HCT116 (cell line): ENCODE measurements around the gene SLC44A2. TPM values are rescaled to one million over a fixed set of nuclear protein-coding genes. Genes with fewer than 3 reads are reported as not detected.

Source experiments
- ATAC-seq: fragments of 200-7000 bp; cut with Tn5 transposase; 2 replicates; pipeline ENCODE4 v1.9.1; 2020; ENCODE audit warnings: mild to moderate bottlenecking, moderate library complexity
- BruUV-seq: library from RNA; stranded (reverse); fragments of 400-500 nt; replicated peaks from 2 replicates; lab custom pipeline; 2021; lab: Mats Ljungman, UMichigan
- CTCF ChIA-PET: fragments of 300-600 bp; sonication (Branson Sonifier 250); formaldehyde crosslinking; loops from one replicate; lab custom pipeline; 2021; ENCODE audit warnings: antibody characterized with exemption; lab: Charles Lee
- POLR2A ChIA-PET: fragments of 300-600, 350-600 bp; sonication (Branson Sonifier 250); formaldehyde crosslinking; loops from one replicate; lab custom pipeline; 2021; ENCODE audit warnings: antibody characterized with exemption; lab: Charles Lee
- RAD21 ChIA-PET, 2 experiments: fragments of 300-600 bp; sonication (Branson Sonifier 250); formaldehyde crosslinking; loops; one replicate each; lab custom pipeline; 2023; ENCODE audit warnings: low total read pairs in 2 of 2; ENCODE audit not compliant: uncharacterized antibody in 2 of 2, unreplicated experiment in 2 of 2, low non-redundant PET in 1 of 2; lab: Charles Lee
- DNase-seq: peaks from one replicate; pipeline ENCODE4 v3.0.0-alpha.2; 2010; ENCODE audit warnings: low read depth, low spot score
- H2AFZ ChIP-seq: fragments of 200-600 bp; shearing (Covaris generic), sonication (generic); 2 replicates; pipeline ENCODE4 v1.6.1; 2017; ENCODE audit warnings: low read depth, mixed run types, mixed read lengths, antibody characterized with exemption, low read length; ENCODE audit not compliant: poor library complexity, severe bottlenecking
- H3K27ac ChIP-seq: 2 replicates; pipeline ENCODE4 v1.5.1; 2012; ENCODE audit warnings: low read depth, low read length
- H3K27me3 ChIP-seq: fragments of 200-600 bp; sonication (generic); 2 replicates; pipeline ENCODE4 v1.6.1; 2016; ENCODE audit warnings: mixed run types, low read length, mixed read lengths; ENCODE audit not compliant: insufficient read depth
- H3K36me3 ChIP-seq, 2 experiments: fragments of 200-500 bp in 1 of 2; fragments of 200-600 bp in 1 of 2; sonication (Bioruptor generic) in 1 of 2; sonication (generic) in 1 of 2; 2 replicates each; pipeline versions ENCODE4 v1.5.1 to v1.6.1; 2014 to 2016; ENCODE audit warnings: low read length in 2 of 2, inconsistent platforms in 1 of 2, mixed read lengths in 1 of 2, mixed run types in 1 of 2; ENCODE audit not compliant: insufficient read depth in 2 of 2, control insufficient read depth in 1 of 2
- H3K4me1 ChIP-seq, 2 experiments: fragments of 200-600 bp in 1 of 2; sonication (generic) in 1 of 2; 2 replicates each; pipeline versions ENCODE4 v1.5.1 to v1.6.1; 2012 to 2017; ENCODE audit warnings: low read length in 2 of 2, inconsistent platforms in 1 of 2, mild to moderate bottlenecking in 1 of 2, mixed read lengths in 1 of 2, mixed run types in 1 of 2, moderate library complexity in 1 of 2; ENCODE audit not compliant: insufficient read depth in 2 of 2, control insufficient read depth in 1 of 2
- H3K4me2 ChIP-seq: fragments of 200-600 bp; sonication (generic); 2 replicates; pipeline ENCODE4 v1.6.1; 2017; ENCODE audit warnings: mixed run types, low read length, mixed read lengths
- H3K4me3 ChIP-seq, 2 experiments: fragments of 200-600 bp in 1 of 2; sonication (generic) in 1 of 2; replicated peaks in 1 of 2; 2 replicates each; pipeline ENCODE4 v1.5.1; 2011 to 2016; ENCODE audit warnings: low read length in 2 of 2, control low read depth in 1 of 2, low read depth in 1 of 2, mild to moderate bottlenecking in 1 of 2, mixed read lengths in 1 of 2, mixed run types in 1 of 2
- H3K79me2 ChIP-seq: fragments of 200-600 bp; sonication (generic); 2 replicates; pipeline ENCODE4 v1.6.1; 2017; ENCODE audit warnings: mild to moderate bottlenecking, mixed run types, low read length, moderate library complexity, mixed read lengths; ENCODE audit not compliant: insufficient read depth
- H3K9ac ChIP-seq: fragments of 200-600 bp; sonication (generic); 2 replicates; pipeline ENCODE4 v1.6.1; 2016; ENCODE audit warnings: low read length, mixed read lengths
- H3K9me2 ChIP-seq: fragments of 200-600 bp; sonication (generic), shearing (Covaris generic); 2 replicates; pipeline ENCODE4 v1.6.1; 2017; ENCODE audit warnings: mixed run types, mild to moderate bottlenecking, moderate library complexity; ENCODE audit not compliant: insufficient read depth
- H3K9me3 ChIP-seq, 2 experiments: fragments of 200-500 bp in 1 of 2; fragments of 200-600 bp in 1 of 2; sonication (Bioruptor generic) in 1 of 2; sonication (generic) in 1 of 2; 2 replicates each; pipeline ENCODE4 v1.6.1; 2014 to 2017; ENCODE audit warnings: low read length in 2 of 2, mixed read lengths in 2 of 2, inconsistent platforms in 1 of 2, low read depth in 1 of 2, mild to moderate bottlenecking in 1 of 2, mixed run types in 1 of 2, moderate library complexity in 1 of 2; ENCODE audit not compliant: control insufficient read depth in 1 of 2, insufficient read depth in 1 of 2
- H4K20me1 ChIP-seq: fragments of 200-600 bp; sonication (generic), shearing (Covaris generic); 2 replicates; pipeline ENCODE4 v1.6.1; 2017; ENCODE audit warnings: mixed run types, mild to moderate bottlenecking, moderate library complexity; ENCODE audit not compliant: insufficient read depth
- CBX3 ChIP-seq: IDR thresholded peaks from 2 replicates; pipeline ENCODE4 v1.6.1; 2012; ENCODE audit warnings: low read depth
- ELF1 ChIP-seq: IDR thresholded peaks from 2 replicates; pipeline ENCODE4 v1.6.1; 2012; ENCODE audit warnings: low read depth, borderline replicate concordance
- EZH2 ChIP-seq: fragments of 200-600 bp; sonication (generic); IDR thresholded peaks from 2 replicates; pipeline ENCODE4 v1.6.1; 2017; ENCODE audit warnings: antibody characterized with exemption, mixed run types
- FOSL1 ChIP-seq: IDR thresholded peaks from 2 replicates; pipeline ENCODE4 v1.6.1; 2012; ENCODE audit warnings: low read depth
- JUND ChIP-seq: IDR thresholded peaks from 2 replicates; pipeline ENCODE4 v1.6.1; 2012
- POLR2A ChIP-seq: IDR thresholded peaks from 2 replicates; pipeline ENCODE4 v1.7.0; 2011; ENCODE audit warnings: borderline replicate concordance; ENCODE audit not compliant: insufficient read depth, insufficient read length; ENCODE audit errors: extremely low read depth
- SIN3A ChIP-seq: IDR thresholded peaks from 2 replicates; pipeline ENCODE4 v1.6.1; 2012; ENCODE audit warnings: low read depth
- SRF ChIP-seq: IDR thresholded peaks from 2 replicates; pipeline ENCODE4 v1.6.1; 2012; ENCODE audit warnings: low read depth
- TCF7L2 ChIP-seq: IDR thresholded peaks from 2 replicates; pipeline ENCODE4 v1.7.0; 2011; ENCODE audit warnings: borderline replicate concordance, inconsistent platforms; ENCODE audit not compliant: insufficient read depth, insufficient read length; ENCODE audit errors: extremely low read depth
- YY1 ChIP-seq: IDR thresholded peaks from 2 replicates; pipeline ENCODE4 v1.6.1; 2011; ENCODE audit warnings: low read length, low read depth, moderate library complexity, mild to moderate bottlenecking; ENCODE audit not compliant: insufficient replicate concordance; ENCODE audit errors: extremely low read depth
- ZNF274 ChIP-seq: fragments of 200-500 bp; sonication (Bioruptor generic); IDR thresholded peaks from 2 replicates; pipeline ENCODE4 v1.6.1; 2014; ENCODE audit warnings: mild to moderate bottlenecking, low read depth, low read length, inconsistent platforms
- intact Hi-C: fragments of 100-400 bp; cut with micrococcal nuclease; formaldehyde crosslinking; loops from 2 replicates; pipeline ENCODE4 v1.10.0; 2022
- total RNA-seq: library from RNA; stranded (reverse); gene quantifications from one replicate; pipeline ENCODE4 v1.2.1, GENCODE V29; 2021; ENCODE audit not compliant: unreplicated experiment
- TF ChIP-seq, protein P1 (sequence below): IDR thresholded peaks from 2 replicates; pipeline ENCODE4 v1.6.1; 2012
- TF ChIP-seq, protein P2 (sequence below), 3 experiments: fragments of 200-600 bp in 1 of 3; sonication (generic) in 1 of 3; IDR thresholded peaks in 2 of 3; conservative IDR thresholded peaks in 1 of 3; 2 replicates each; pipeline ENCODE4 v1.5.1; 2012 to 2017; ENCODE audit warnings: low read depth in 2 of 3, low read length in 2 of 3, antibody characterized with exemption in 1 of 3, borderline replicate concordance in 1 of 3, control low read depth in 1 of 3, mild to moderate bottlenecking in 1 of 3, mixed read lengths in 1 of 3, mixed run types in 1 of 3, moderate library complexity in 1 of 3; ENCODE audit not compliant: insufficient read depth in 1 of 3

Gene SLC44A2
- total RNA-seq, 1 experiment from 2014 or later: 90.9 TPM

DNA sequence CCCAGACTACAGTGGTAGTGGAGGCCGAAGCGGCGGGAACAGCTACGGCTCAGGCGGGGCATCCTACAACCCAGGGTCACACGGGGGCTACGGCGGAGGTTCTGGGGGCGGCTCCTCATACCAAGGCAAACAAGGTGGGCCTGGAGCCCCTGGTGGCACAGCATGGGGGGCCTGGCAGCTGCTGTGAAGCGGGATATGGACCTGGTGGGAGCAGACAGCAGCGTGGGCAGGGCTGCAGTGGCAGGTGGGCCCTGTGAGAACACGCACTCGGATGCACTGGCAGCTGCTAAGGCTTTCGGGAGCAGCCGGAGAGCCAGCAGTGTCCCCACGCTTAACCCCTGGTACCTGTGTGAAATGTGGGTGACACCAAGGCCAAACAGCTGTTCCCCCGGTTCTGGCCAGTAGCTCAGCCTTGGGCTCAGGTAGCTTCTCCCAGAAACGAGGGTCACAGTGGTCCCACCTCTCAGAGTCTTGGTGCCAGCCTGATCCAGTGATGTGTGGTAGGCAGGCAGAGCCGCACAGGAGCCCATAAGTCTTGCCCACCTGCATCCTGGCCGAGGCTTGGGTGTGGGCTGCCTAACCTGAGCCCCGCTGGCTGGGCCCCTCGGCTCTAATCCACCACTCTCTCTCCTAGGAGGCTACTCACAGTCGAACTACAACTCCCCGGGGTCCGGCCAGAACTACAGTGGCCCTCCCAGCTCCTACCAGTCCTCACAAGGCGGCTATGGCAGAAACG, 63.4 kb downstream of the SLC44A2 start:
- H3K9ac ChIP-seq: no peak overlapping the region
- no peaks in the 10 kb centered on the region for H3K9me3 ChIP-seq
- ChIA-PET RAD21 (no interaction called here), POLR2A (no interaction called here), CTCF (interaction anchor here (1.0 kb wide), 1 partner anchor 11 kb away, joined by 3 read pairs; no protein-coding TSS in a partner anchor)
- H3K9me2 ChIP-seq: no peaks in the 10 kb centered on the region
- H3K4me1 ChIP-seq: no peaks in the 10 kb centered on the region
- intact Hi-C loops: no loop called here
- no peak overlapping the region for H2AFZ ChIP-seq
- H3K79me2 ChIP-seq: peaks cover 57% of the 10 kb centered on the region
- no TSS peak for BruUV-seq
- H3K27me3 ChIP-seq: no peaks in the 10 kb centered on the region
- H3K4me3 ChIP-seq: no peak overlapping the region
- H3K36me3 ChIP-seq: peaks cover 67 to 70% of the 10 kb centered on the region in 2 experiments
- H3K4me2 ChIP-seq: no peak overlapping the region
- H4K20me1 ChIP-seq: peaks cover 13% of the 10 kb centered on the region; the same call in 1 of the 2 replicates
- DNase-seq (no peak), ATAC-seq (no peak)
- H3K27ac ChIP-seq: no peak overlapping the region
- TF ChIP-seq CBX3 (no peak), EZH2 (no peak), SIN3A (no peak), POLR2A (no peak), FOSL1 (no peak), ZNF274 (no peak), JUND (no peak), TCF7L2 (no peak), SRF (no peak), YY1 (no peak), ELF1 (no peak)
- TF ChIP-seq, protein P1, sequence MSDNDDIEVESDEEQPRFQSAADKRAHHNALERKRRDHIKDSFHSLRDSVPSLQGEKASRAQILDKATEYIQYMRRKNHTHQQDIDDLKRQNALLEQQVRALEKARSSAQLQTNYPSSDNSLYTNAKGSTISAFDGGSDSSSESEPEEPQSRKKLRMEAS: no peak
- TF ChIP-seq, protein P2, sequence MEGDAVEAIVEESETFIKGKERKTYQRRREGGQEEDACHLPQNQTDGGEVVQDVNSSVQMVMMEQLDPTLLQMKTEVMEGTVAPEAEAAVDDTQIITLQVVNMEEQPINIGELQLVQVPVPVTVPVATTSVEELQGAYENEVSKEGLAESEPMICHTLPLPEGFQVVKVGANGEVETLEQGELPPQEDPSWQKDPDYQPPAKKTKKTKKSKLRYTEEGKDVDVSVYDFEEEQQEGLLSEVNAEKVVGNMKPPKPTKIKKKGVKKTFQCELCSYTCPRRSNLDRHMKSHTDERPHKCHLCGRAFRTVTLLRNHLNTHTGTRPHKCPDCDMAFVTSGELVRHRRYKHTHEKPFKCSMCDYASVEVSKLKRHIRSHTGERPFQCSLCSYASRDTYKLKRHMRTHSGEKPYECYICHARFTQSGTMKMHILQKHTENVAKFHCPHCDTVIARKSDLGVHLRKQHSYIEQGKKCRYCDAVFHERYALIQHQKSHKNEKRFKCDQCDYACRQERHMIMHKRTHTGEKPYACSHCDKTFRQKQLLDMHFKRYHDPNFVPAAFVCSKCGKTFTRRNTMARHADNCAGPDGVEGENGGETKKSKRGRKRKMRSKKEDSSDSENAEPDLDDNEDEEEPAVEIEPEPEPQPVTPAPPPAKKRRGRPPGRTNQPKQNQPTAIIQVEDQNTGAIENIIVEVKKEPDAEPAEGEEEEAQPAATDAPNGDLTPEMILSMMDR (IDR thresholded peaks at IDR 0.05 in 2 of 3, conservative IDR thresholded peaks at IDR 0.05 in 1 of 3; ENCODE audit: borderline replicate concordance in 1 of 3, insufficient read depth in 1 of 3, low read depth in 2 of 3, low read length in 2 of 3): no peak
